GM12873 (cell line): ENCODE measurements around the gene ABHD11.
A peak's percentile ranks its signal among the peaks of the same experiment; 100 is the strongest.

Experiments
- CTCF ChIP-seq: IDR thresholded peaks from 2 replicates; pipeline ENCODE4 v1.5.1; 2012; ENCODE audit warnings: low read depth, mild to moderate bottlenecking, moderate library complexity, low read length, control low read depth; ENCODE audit not compliant: insufficient read depth; ENCODE audit errors: missing control alignments

ABHD11 gene

DNA sequence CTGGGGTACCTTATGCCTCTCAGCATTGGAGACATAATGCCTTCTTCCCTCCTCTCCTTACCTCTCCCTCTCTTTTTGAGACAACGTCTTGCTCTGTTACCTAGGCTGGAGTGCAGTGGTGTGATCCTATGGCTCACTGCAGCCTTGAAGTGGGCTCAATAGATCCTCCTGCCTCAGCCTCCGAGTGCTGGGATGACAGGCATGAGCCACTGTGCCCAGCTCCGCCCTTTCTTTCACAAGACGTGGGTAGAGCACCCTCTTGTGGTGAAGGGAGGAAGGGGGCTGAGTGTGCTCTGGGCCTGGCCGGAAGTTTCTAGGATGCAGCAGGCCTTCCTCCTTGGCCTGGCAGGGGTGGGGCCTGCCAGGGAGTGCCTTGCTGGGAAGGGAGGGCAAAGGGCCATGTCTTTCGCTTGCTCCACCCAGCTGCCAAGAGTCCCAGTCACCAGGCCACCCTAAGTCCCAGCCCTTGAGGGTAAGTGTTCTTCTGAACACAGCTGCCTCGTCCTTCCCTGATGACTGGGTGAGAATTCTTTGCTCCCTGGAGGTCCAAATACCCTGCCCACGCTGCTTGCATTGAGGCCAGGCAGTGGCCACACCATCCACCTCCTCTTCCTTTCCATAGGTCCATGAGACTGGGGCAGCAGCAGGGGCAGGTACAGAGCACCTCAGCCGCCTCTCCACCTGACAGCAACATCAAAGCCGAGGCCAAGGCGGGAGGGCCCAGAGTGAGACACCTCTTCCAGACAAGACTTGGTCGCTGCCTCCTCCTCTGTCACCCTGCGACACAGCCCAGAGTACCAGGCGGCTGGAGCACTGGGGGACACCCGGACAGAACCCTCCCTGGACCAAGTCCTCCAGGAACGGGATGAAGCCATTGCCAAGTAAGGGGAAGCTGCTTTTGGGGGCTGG lies 3.7 kb downstream of the ABHD11 start:
- peak; percentile 94 for TF ChIP-seq CTCF

- TF ChIP-seq CTCF = no peak
These were observed 6.2 kb downstream of the ABHD11 start for GRCh38 chr7:73732397-73732796.

DNA sequence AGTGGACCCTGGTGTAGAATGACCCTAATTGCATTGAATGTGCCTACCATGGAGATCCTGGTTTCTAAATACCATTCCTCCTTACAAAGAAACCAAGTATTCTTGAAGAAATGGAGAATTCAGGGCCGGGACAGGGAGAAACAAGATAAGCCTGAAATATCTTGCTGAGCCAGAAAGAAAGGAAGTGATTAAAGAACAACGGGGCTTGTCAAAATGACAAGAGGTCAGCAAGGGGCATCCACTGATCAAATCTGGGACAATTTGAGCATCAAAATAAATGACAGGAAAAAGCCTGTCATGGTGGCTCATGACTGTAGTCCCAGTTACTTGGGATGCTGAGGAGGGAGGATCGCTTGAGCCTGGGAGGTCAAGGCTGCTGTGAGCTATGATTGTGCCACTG lies 8.1 kb downstream of the ABHD11 start:
- no peak for TF ChIP-seq CTCF

DNA sequence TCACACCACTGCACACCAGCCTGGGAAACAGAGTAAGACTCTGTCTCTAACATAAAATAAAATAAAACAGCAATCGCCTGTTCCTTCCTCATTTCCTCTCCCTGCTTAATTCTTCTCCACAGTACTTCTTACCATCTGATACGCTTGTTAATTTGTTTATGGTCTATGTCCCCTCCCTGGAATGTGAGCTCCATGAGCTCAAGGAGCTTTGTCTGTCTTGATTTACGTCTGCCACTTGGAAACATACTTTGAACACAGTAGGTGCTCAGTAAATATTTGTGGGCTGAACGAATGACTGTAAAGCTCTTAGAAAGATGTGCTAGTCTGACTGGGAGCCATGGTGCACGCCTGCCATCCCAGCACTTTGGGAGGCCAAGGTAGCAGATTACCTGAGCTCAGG lies 10.1 kb downstream of the ABHD11 start:
- TF ChIP-seq CTCF = no peak

DNA sequence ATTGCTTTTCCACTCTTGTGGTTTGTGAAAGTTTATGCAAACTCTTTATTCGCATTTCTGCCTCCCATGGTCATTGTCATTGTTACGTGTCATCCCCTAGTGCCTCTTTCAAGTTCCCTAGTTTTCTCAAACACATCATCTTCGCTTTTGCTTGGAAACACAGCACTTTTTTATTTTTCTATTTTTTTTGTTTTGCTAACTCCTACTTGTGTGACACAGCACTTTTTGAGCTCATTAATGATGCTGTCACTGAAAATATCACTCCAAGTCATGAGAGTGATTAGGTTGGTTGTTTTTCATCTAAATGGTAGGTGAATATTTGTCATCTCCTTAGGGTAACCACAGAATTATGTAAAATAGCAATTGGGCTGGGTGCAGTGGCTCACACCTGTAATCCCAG lies 10.7 kb downstream of the ABHD11 start:
- TF ChIP-seq CTCF = no peak

DNA sequence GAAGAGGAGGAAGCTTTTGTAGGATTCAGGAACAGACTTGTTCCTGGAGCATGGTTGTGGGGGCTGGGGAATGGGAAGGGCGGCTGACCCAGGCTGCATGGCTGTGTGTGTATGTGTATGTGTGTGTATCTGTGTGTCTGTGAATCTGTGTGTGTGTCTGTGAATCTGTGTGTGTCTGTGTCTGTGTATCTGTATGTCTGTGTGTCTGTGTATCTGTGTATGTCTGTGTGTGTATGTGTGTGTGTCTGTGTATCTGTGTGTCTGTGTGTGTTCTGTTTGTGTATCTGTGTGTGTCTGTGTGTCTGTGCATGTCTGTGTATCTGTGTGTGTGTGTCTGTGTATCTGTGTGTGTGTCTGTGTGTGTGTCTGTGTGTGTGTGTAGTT lies 12.5 kb downstream of the ABHD11 start:
- TF ChIP-seq CTCF = no peak

DNA sequence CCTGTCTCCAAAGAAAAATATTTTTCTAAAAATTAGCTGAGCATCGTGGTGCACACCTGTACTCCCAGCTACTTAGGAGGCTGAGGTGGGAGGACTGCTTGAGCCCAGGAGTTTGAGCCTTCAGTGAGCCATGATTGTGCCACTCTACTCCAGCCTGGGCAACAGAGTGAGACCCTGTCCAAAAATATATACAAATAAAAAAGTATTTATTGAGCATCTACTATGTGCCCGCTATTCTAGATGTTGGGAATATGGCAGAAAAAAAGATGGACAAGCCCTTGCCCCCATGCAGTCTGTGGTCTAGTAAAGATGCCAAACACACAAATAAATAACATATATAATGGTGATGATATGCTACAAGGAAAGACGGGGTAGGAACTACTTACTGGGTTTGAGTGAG lies 14.8 kb downstream of the ABHD11 start:
- no peak for TF ChIP-seq CTCF
